Activated CD4-positive, alpha-beta T cell treated with anti-CD3 and anti-CD28 coated beads, Interleukin-2, amount 10 ng/mL, durations not matched to agents 24 days and 14 days (primary cell): Measurements from ENCODE around the gene PSG1. TPM values are rescaled to one million over a fixed set of nuclear protein-coding genes. Genes with fewer than 3 reads are reported as not detected.
"Not testable (repeated sequence)": the region's sequence is repeated elsewhere in the genome, so short reads cannot be mapped to it uniquely, and the experiment has no call there.

ENCODE experiments used
- DNase-seq: peaks from one replicate; pipeline ENCODE4 v3.0.0; 2022
- H3K27ac Mint-ChIP-seq: one replicate; pipeline ENCODE4 v1.8.0; 2022; ENCODE audit warnings: mild to moderate bottlenecking, mixed read lengths
- H3K27me3 Mint-ChIP-seq: one replicate; pipeline ENCODE4 v1.8.0; 2022; ENCODE audit warnings: mixed read lengths
- H3K36me3 Mint-ChIP-seq: one replicate; pipeline ENCODE4 v1.8.0; 2022; ENCODE audit warnings: low read depth, mild to moderate bottlenecking, mixed read lengths
- H3K4me1 Mint-ChIP-seq: one replicate; pipeline ENCODE4 v1.8.0; 2021; ENCODE audit warnings: mixed read lengths
- H3K4me3 Mint-ChIP-seq: one replicate; pipeline ENCODE4 v1.8.0; 2022; ENCODE audit warnings: mild to moderate bottlenecking, moderate library complexity, mixed read lengths
- H3K9me3 Mint-ChIP-seq: one replicate; pipeline ENCODE4 v1.8.0; 2021; ENCODE audit warnings: mixed read lengths
- intact Hi-C: fragments of 100-400 bp; cut with micrococcal nuclease; formaldehyde crosslinking; loops from one replicate; pipeline ENCODE4 v1.15.1; 2023
- total RNA-seq: library from RNA; stranded (reverse); gene quantifications from 2 replicates; pipeline ENCODE4 v1.2.3, GENCODE V29; 2022

The PSG1 gene
- total RNA-seq, 1 donor from 2014 or later, result not detected

DNA sequence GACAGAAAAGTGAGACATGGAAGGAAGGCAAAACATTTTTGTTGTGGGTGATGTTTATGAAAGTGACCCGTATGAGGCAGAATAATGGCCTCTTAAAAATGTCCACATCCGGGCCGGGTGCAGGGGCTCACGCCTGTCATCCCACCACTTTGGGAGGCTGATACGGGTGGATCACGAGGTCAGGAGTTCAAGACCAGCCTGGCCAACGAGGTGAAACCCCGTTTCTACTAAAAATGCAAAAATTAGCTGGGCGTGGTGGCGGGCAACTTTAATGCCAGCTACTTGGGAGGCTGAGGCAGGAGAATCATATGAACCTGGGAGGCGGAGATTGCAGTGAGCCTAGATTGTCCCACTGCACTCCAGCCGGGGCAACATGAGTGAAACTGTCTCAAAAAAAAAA lies 20.2 kb upstream of the PSG1 start:
- H3K36me3 Mint-ChIP-seq, H3K27ac Mint-ChIP-seq, H3K4me3 Mint-ChIP-seq, H3K27me3 Mint-ChIP-seq, H3K4me1 Mint-ChIP-seq, DNase-seq, intact Hi-C loops, H3K9me3 Mint-ChIP-seq: not testable (repeated sequence)

- H3K27me3 Mint-ChIP-seq, intact Hi-C loops, H3K4me1 Mint-ChIP-seq, H3K9me3 Mint-ChIP-seq, H3K4me3 Mint-ChIP-seq, DNase-seq, H3K36me3 Mint-ChIP-seq, H3K27ac Mint-ChIP-seq: not testable (repeated sequence)
Measured at GRCh38 chr19:42899110-42899509, 19.6 kb upstream of the PSG1 start.

- H3K4me3 Mint-ChIP-seq, H3K9me3 Mint-ChIP-seq, H3K36me3 Mint-ChIP-seq, DNase-seq, intact Hi-C loops, H3K27ac Mint-ChIP-seq, H3K4me1 Mint-ChIP-seq, H3K27me3 Mint-ChIP-seq: not testable (repeated sequence)
Measured at GRCh38 chr19:42898656-42899055, 19.1 kb upstream of the PSG1 start.

GRCh38 chr19:42897729-42898128 lies 18.2 kb upstream of the PSG1 start:
- H3K4me3 Mint-ChIP-seq, H3K27me3 Mint-ChIP-seq, DNase-seq, H3K27ac Mint-ChIP-seq, H3K9me3 Mint-ChIP-seq, H3K4me1 Mint-ChIP-seq, intact Hi-C loops, H3K36me3 Mint-ChIP-seq: not testable (repeated sequence)

DNA sequence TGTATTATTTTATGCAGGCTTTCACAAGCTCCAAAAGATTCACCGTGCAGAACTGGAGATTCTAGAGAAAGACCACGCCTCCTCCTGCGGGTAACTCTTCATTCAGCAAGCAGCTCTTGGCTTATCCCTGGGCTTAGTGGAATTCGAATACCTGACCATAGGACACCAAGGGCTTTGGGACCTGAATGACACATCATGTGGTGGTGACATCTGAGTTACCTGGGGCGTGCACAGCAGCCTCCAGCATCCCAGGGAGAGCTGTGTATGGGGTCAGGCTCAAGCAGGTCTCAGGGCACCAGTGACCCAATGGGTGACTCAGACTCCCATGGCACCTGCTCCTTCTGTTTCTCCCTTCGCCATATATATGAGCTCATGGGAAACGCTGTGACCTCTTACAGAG lies 10.9 kb upstream of the PSG1 start:
- H3K36me3 Mint-ChIP-seq, H3K27me3 Mint-ChIP-seq, DNase-seq, H3K9me3 Mint-ChIP-seq, H3K27ac Mint-ChIP-seq, intact Hi-C loops, H3K4me3 Mint-ChIP-seq, H3K4me1 Mint-ChIP-seq: not testable (repeated sequence)

DNA sequence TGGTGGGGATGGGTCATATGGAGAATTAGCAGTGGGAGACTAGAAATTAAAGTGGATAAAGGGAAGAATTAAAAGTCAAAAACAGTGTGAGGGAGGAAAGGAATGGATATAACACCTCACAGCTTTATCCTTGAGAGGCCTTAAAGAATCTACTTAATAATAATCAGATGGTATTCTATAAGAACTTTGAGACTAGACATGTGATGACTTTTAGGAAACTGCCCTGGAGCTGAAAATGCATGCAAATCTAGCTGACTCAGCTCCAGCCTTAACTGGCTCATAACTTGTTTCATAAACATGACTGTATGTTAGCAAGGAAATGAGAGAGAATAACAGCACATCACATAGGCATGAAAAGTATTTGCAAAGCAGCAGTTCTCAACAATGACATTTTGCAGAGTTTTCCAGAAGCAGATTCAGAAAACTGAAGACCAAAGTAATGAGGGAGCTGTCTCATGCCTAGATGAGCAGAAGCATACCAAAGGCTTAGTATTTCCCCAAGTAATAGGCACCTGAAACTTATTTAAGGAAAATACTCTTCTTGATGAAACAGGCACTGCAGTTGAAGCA lies 8.4 kb upstream of the PSG1 start:
- H3K4me1 Mint-ChIP-seq, DNase-seq, H3K9me3 Mint-ChIP-seq, H3K36me3 Mint-ChIP-seq, H3K4me3 Mint-ChIP-seq, H3K27ac Mint-ChIP-seq, H3K27me3 Mint-ChIP-seq, intact Hi-C loops: not testable (repeated sequence)

DNA sequence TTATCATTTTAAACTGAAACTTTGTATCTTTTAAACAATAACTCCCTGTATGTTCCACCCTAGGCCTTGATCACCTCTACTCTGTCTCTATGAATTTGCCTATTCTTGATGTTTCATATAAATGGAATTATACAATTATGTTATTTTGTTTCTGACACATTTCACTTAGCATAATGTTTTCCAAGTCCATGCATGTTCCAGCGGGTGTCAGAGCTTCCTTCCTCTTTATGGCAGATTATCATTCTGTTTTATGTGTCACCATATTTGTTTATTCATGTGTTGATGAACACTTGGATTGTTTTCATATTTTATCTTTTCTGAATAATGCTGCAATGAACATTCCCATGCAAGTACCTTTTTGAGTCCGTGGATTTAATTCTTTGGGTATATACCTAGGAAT lies 3.2 kb upstream of the PSG1 start:
- H3K27ac Mint-ChIP-seq, H3K4me3 Mint-ChIP-seq, H3K9me3 Mint-ChIP-seq, H3K4me1 Mint-ChIP-seq, intact Hi-C loops, H3K36me3 Mint-ChIP-seq, DNase-seq, H3K27me3 Mint-ChIP-seq: not testable (repeated sequence)

GRCh38 chr19:42882010-42882409 lies 2.5 kb upstream of the PSG1 start:
- DNase-seq, H3K4me1 Mint-ChIP-seq, intact Hi-C loops, H3K9me3 Mint-ChIP-seq, H3K27me3 Mint-ChIP-seq, H3K27ac Mint-ChIP-seq, H3K36me3 Mint-ChIP-seq, H3K4me3 Mint-ChIP-seq: not testable (repeated sequence)

DNA sequence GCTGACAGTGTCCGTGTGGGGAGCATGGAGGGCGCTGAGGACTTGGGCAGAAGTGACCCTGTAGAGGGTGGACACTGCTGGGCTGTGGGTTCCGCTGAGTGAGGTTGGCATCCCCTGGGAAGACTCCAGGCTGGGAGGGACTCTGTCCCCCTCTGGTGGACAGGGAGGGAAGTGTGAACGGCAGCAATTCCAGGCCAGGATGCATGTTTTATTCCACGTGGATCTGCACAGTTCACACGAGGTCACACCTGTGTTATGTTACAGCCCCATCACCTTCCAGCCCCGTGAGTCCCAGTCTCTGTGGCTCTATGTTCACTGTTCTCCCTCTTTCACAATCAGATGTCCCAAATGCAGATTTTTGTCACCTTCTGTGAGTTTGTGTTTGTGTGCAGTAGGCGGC lies 1.8 kb upstream of the PSG1 start:
- H3K9me3 Mint-ChIP-seq, result not testable (repeated sequence)

DNA sequence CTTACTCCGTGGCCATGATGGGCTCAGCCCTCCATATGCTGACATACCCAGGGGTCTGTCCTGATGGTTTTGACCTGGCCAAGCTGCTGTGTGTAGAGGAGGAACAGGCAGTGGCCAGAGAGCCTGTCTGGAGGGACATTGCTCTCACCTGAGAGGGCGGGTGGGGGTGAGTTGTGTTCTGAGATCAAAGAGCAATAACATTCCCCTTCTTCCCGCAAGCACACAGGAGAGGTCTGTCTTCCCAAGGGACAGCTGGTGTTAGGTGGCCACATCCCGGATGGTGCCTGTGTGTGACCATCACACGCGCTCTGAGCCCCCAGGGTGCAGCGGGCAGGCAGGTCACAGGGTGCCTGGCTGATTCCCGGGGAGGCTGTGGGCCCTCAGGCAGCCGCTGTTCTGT lies 1.1 kb upstream of the PSG1 start:
- H3K27ac Mint-ChIP-seq, H3K36me3 Mint-ChIP-seq, H3K9me3 Mint-ChIP-seq, H3K4me1 Mint-ChIP-seq, DNase-seq, intact Hi-C loops, H3K27me3 Mint-ChIP-seq, H3K4me3 Mint-ChIP-seq: not testable (repeated sequence)

More for the DNA sequence above, 1.8 kb upstream of the PSG1 start:
- H3K4me3 Mint-ChIP-seq, H3K27ac Mint-ChIP-seq, intact Hi-C loops, H3K27me3 Mint-ChIP-seq, H3K36me3 Mint-ChIP-seq, H3K4me1 Mint-ChIP-seq, DNase-seq: not testable (repeated sequence)

GRCh38 chr19:42876596-42876995 lies 2.9 kb downstream of the PSG1 start:
- H3K4me1 Mint-ChIP-seq, H3K4me3 Mint-ChIP-seq, H3K36me3 Mint-ChIP-seq, intact Hi-C loops, H3K27me3 Mint-ChIP-seq, H3K27ac Mint-ChIP-seq, DNase-seq, H3K9me3 Mint-ChIP-seq: not testable (repeated sequence)

DNA sequence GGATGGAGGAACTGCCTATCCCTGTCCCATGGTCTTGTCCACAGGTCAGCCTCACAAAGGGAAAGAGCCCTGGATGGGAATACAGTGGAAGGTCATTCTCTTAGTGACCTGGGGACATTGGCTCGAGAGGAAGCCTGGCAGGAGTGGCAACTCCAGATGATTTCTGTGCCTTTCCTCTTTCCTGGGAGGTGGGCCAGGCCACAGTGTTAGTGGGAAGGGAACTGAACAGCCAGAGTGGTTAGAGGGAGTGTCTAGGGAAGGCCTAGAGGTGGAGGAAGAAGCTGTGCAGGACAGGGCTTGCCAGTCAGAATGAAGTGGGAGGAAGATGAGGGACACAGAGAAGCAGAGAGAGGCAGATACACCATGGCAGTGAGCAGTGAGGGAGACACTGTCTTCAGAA lies 3.6 kb downstream of the PSG1 start:
- H3K4me3 Mint-ChIP-seq, intact Hi-C loops, H3K27ac Mint-ChIP-seq, H3K27me3 Mint-ChIP-seq, H3K4me1 Mint-ChIP-seq, H3K9me3 Mint-ChIP-seq, H3K36me3 Mint-ChIP-seq, DNase-seq: not testable (repeated sequence)

DNA sequence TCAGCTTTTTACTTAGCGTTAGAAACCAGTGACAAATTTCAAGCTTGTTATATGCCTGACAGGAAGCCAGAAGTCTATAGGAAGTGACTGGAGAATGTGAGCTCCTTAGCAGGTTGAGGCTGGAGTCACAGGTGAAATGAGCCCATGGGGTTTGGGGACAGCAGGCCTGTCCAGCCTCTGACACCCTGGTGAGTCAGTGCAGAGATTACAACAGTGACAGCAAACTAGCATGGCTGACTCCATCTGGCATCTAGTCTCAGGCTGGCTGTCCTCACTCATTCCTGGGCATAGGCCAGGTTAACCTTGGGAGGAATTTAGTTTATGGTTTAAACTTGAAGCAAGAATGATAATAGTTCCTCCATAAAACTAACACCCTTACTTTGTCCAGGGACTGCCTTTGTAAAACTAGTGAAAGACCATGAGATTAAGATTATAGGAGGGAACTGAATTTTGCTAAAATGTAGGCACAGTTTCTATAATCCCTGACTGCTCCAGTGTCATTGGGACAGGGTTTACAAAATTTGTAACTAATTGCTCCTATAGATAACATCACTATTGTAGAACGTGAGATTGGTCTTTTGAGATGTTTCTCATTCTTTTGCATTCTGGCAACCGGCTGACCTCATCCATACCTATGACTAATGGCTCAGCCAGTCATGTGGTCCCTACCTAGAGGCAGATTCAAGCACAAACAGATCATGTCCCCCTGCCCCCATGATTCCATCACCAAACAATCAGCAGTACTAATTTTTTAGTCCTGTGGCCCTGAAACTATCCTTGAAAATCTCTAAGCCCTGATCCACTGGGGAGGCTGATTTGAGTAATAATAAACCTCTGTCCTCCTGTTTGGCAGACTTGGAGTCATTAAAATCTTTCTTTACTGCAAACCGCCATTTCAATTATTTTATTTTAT lies 4.4 kb downstream of the PSG1 start:
- intact Hi-C loops, H3K27me3 Mint-ChIP-seq: not testable (repeated sequence)

GRCh38 chr19:42874136-42874535 lies 5.4 kb downstream of the PSG1 start:
- DNase-seq, H3K9me3 Mint-ChIP-seq, H3K4me1 Mint-ChIP-seq, H3K4me3 Mint-ChIP-seq, intact Hi-C loops, H3K27me3 Mint-ChIP-seq, H3K27ac Mint-ChIP-seq, H3K36me3 Mint-ChIP-seq: not testable (repeated sequence)

More for the DNA sequence above, 4.4 kb downstream of the PSG1 start:
- not testable (repeated sequence) for H3K4me1 Mint-ChIP-seq, H3K4me3 Mint-ChIP-seq, DNase-seq, H3K9me3 Mint-ChIP-seq, H3K27ac Mint-ChIP-seq, H3K36me3 Mint-ChIP-seq

DNA sequence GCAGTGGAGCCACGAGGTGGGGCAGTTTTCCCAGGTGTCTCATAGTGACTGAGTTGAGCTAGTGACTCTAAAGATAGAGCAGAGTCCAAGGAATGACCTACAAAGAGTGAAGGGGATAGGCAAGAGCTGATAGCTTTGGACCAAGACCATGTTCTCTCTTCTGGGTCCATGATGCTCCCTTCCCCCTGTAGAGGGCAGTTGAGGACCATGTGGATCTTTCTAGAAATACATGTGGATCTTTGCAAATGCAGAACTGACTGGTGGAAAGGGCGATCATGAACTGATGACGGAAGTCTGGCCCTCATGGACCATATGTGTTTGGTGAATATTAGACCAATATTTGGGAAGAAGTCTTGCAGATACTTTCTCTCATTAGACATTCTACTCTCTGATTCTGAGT lies 6.9 kb downstream of the PSG1 start:
- Mint-ChIP-seq H3K27me3 (no peaks in the 10 kb centered on the region), H3K36me3 (no peaks in the 10 kb centered on the region), H3K4me3 (no peak overlapping the region), H3K27ac (no peak overlapping the region), H3K4me1 (no peaks in the 10 kb centered on the region), H3K9me3 (no peaks in the 10 kb centered on the region)
- intact Hi-C loops, result no loop called here
- DNase-seq, result no peak
